ENCODE results near the gene RAN. TPM values are rescaled to one million over a fixed set of nuclear protein-coding genes. Genes with fewer than 3 reads are reported as not detected.
"Not testable (repeated sequence)": the region's sequence is repeated elsewhere in the genome, so short reads cannot be mapped to it uniquely, and the experiment has no call there.

The RAN gene
- total RNA-seq, 1 experiment from 2014 or later = 1,968 TPM

DNA sequence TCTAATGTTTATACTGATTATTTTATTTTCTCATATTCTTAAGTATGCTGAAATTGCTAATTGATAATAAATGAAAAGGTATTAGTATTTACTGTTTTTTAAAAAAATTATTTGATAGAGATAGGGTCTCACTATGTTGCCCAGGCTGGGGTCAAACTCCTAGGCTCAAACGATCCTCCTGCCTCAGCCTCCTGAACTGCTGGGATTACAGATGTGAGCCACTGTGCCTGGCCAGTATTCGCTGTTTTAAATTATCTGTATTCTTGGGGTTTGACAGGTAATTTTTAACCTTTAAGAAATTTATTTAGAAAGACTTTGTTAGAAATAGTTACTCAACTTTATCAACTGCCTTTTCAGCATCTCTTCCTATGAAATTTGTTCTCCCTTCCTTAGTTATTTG lies 32.2 kb downstream of the RAN start:
- H3K27me3 Mint-ChIP-seq (ENCODE audit: low read depth) = no peaks in the 10 kb centered on the region; the same call in 1 of the 2 replicates
- no peaks in the 10 kb centered on the region for H3K4me1 ChIP-seq (ENCODE audit: insufficient read depth, low read length)
- H2BK5ac ChIP-seq (ENCODE audit: insufficient read length, low read length) = no peak overlapping the region
- H2BK20ac ChIP-seq (ENCODE audit: low read depth, low read length, poor library complexity, severe bottlenecking) = no peak overlapping the region
- no peaks in the 10 kb centered on the region for H4K20me1 ChIP-seq (ENCODE audit: control insufficient read depth, insufficient read depth, insufficient read length)
- H3K4me2 ChIP-seq (ENCODE audit: insufficient read depth, insufficient read length, low read length) = no peak overlapping the region
- H2AFZ ChIP-seq (ENCODE audit: low read length) = no peak overlapping the region
- no peaks in the 10 kb centered on the region for H3K9me3 ChIP-seq (ENCODE audit: control insufficient read depth, low read depth, low read length)
- H3K27me3 ChIP-seq (ENCODE audit: insufficient read depth, low read length) = no peaks in the 10 kb centered on the region
- no peak overlapping the region for H3K27ac Mint-ChIP-seq
- H3K4me1 Mint-ChIP-seq = no peaks in the 10 kb centered on the region
- H3K79me2 ChIP-seq (ENCODE audit: insufficient read depth, low read length) = no peaks in the 10 kb centered on the region
- no peak overlapping the region for H3K14ac ChIP-seq (ENCODE audit: insufficient read depth, low read length)
- WGBS (ENCODE audit: extremely low coverage, insufficient read length, low lambda C conversion rate) = no CpG with 5 or more reads among the region's 2 CpGs
- no peak overlapping the region for H3K23ac ChIP-seq (ENCODE audit: insufficient read length, low read depth, low read length)
- TF ChIP-seq, protein P1, sequence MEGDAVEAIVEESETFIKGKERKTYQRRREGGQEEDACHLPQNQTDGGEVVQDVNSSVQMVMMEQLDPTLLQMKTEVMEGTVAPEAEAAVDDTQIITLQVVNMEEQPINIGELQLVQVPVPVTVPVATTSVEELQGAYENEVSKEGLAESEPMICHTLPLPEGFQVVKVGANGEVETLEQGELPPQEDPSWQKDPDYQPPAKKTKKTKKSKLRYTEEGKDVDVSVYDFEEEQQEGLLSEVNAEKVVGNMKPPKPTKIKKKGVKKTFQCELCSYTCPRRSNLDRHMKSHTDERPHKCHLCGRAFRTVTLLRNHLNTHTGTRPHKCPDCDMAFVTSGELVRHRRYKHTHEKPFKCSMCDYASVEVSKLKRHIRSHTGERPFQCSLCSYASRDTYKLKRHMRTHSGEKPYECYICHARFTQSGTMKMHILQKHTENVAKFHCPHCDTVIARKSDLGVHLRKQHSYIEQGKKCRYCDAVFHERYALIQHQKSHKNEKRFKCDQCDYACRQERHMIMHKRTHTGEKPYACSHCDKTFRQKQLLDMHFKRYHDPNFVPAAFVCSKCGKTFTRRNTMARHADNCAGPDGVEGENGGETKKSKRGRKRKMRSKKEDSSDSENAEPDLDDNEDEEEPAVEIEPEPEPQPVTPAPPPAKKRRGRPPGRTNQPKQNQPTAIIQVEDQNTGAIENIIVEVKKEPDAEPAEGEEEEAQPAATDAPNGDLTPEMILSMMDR (conservative IDR thresholded peaks at IDR 0.05) = no peak
- H3K18ac ChIP-seq (ENCODE audit: insufficient read length, low read depth, low read length) = no peak overlapping the region
- no peak overlapping the region for H3T11ph ChIP-seq (ENCODE audit: low read length)
- H4K91ac ChIP-seq (ENCODE audit: insufficient read length, low read depth, low read length) = no peak overlapping the region
- H3K4ac ChIP-seq (ENCODE audit: low read depth, low read length) = no peak overlapping the region
- no peak overlapping the region for H2BK12ac ChIP-seq (ENCODE audit: insufficient read length, low read depth, low read length)
- H4K5ac ChIP-seq (ENCODE audit: insufficient read length, low read depth, low read length) = no peak overlapping the region
- peaks cover 0 to 7% of the 10 kb centered on the region in 2 experiments; a peak in 2 of 5 replicates for H3K9me3 Mint-ChIP-seq
- no peak overlapping the region for H3K4me3 Mint-ChIP-seq
- no peaks in the 10 kb centered on the region for H3K23me2 ChIP-seq (ENCODE audit: insufficient read length, low read depth, low read length, poor library complexity, severe bottlenecking)
- no peak overlapping the region for H3K56ac ChIP-seq (ENCODE audit: insufficient read length, low read depth, low read length)
- H2AK5ac ChIP-seq (ENCODE audit: insufficient read length, low read length) = no peak overlapping the region
- DNase-seq = no peak
- no peak overlapping the region for H2BK15ac ChIP-seq (ENCODE audit: low read depth, low read length)
- H3K36me3 Mint-ChIP-seq (ENCODE audit: insufficient read depth in 1 of 3, low read depth in 3 of 3) = peaks cover 0 to 5% (median 0%) of the 10 kb centered on the region in 3 experiments; a peak in 1 of 7 replicates
- no peak overlapping the region for H2BK120ac ChIP-seq (ENCODE audit: low read depth, low read length, poor library complexity, severe bottlenecking)
- H3K27ac ChIP-seq (ENCODE audit: insufficient read length, low read depth, low read length) = no peak overlapping the region
- H4K8ac ChIP-seq (replicated peaks; ENCODE audit: insufficient read length, low read depth, low read length) = no peak overlapping the region
- H3K79me1 ChIP-seq (ENCODE audit: insufficient read depth, low read depth, low read length, poor library complexity, severe bottlenecking) = no peaks in the 10 kb centered on the region
- H3K9ac ChIP-seq (ENCODE audit: extremely low read depth, insufficient read length, low read length) = no peak overlapping the region

DNA sequence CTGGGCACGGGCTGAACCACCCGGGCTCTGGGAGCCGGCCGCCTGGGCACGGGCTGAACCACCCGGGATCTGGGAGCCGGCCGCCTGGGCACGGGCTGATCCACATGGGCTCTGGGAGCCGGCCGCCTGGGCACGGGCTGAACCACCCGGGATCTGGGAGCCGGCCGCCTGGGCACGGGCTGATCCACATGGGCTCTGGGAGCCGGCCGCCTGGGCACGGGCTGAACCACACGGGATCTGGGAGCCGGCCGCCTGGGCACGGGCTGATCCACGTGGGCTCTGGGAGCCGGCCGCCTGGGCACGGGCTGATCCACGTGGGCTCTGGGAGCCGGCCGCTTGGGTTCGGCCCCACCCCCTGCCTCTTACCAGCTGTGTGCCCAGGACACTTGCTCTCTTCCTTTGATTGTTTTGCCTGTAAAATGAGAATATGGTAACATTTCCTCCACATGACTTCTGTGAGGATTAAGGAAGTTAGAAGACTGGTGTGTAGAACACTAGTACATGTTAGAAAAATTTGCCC lies 33.1 kb downstream of the RAN start:
- H3K9me3 Mint-ChIP-seq = peaks cover 4 to 11% of the 10 kb centered on the region in 2 experiments; a peak in 4 of 5 replicates
- H4K20me1 ChIP-seq (ENCODE audit: control insufficient read depth, insufficient read depth, insufficient read length); H3K14ac ChIP-seq (ENCODE audit: insufficient read depth, low read length); H3K56ac ChIP-seq (ENCODE audit: insufficient read length, low read depth, low read length); H3K36me3 Mint-ChIP-seq (ENCODE audit: insufficient read depth in 1 of 3, low read depth in 3 of 3); H3K27ac Mint-ChIP-seq; H3K4me3 Mint-ChIP-seq; H2BK12ac ChIP-seq (ENCODE audit: insufficient read length, low read depth, low read length); H3K23me2 ChIP-seq (ENCODE audit: insufficient read length, low read depth, low read length, poor library complexity, severe bottlenecking); H3K9me3 ChIP-seq (ENCODE audit: control insufficient read depth, low read depth, low read length); H3T11ph ChIP-seq (ENCODE audit: low read length); H3K4me1 Mint-ChIP-seq; H3K4me2 ChIP-seq (ENCODE audit: insufficient read depth, insufficient read length, low read length); H3K9ac ChIP-seq (ENCODE audit: extremely low read depth, insufficient read length, low read length); H4K5ac ChIP-seq (ENCODE audit: insufficient read length, low read depth, low read length); H3K4ac ChIP-seq (ENCODE audit: low read depth, low read length); H2BK20ac ChIP-seq (ENCODE audit: low read depth, low read length, poor library complexity, severe bottlenecking); H4K8ac ChIP-seq (replicated peaks; ENCODE audit: insufficient read length, low read depth, low read length); H3K79me2 ChIP-seq (ENCODE audit: insufficient read depth, low read length); H3K27me3 Mint-ChIP-seq (ENCODE audit: low read depth); H2BK15ac ChIP-seq (ENCODE audit: low read depth, low read length); H2AK5ac ChIP-seq (ENCODE audit: insufficient read length, low read length); H3K79me1 ChIP-seq (ENCODE audit: insufficient read depth, low read depth, low read length, poor library complexity, severe bottlenecking); H3K18ac ChIP-seq (ENCODE audit: insufficient read length, low read depth, low read length); H4K91ac ChIP-seq (ENCODE audit: insufficient read length, low read depth, low read length); H2AFZ ChIP-seq (ENCODE audit: low read length); H2BK5ac ChIP-seq (ENCODE audit: insufficient read length, low read length); H3K4me1 ChIP-seq (ENCODE audit: insufficient read depth, low read length); H3K27me3 ChIP-seq (ENCODE audit: insufficient read depth, low read length); H2BK120ac ChIP-seq (ENCODE audit: low read depth, low read length, poor library complexity, severe bottlenecking); DNase-seq; H3K23ac ChIP-seq (ENCODE audit: insufficient read length, low read depth, low read length); H3K27ac ChIP-seq (ENCODE audit: insufficient read length, low read depth, low read length): not testable (repeated sequence)
- no CpG with 5 or more reads among the region's 31 CpGs for WGBS (ENCODE audit: extremely low coverage, insufficient read length, low lambda C conversion rate)
